ENCODE data around the gene SKI.

- TF ChIP-seq CTCF (IDR thresholded peaks at IDR 0.05) (no peak), POLR2A (IDR thresholded peaks at IDR 0.05) (no peak)
These were observed 26.0 kb upstream of the SKI start for GRCh38 chr1:2202008-2202575.
